SU-DHL-6 (cell line): Measurements from ENCODE around the gene UTP15.

Experiments
- H2AFZ ChIP-seq: fragments of 200-600 bp; sonication (generic); 2 replicates; pipeline ENCODE4 v1.6.1; 2014; ENCODE audit warnings: low read depth, mild to moderate bottlenecking, moderate library complexity, mixed read lengths, antibody characterized with exemption, low read length; ENCODE audit not compliant: severe bottlenecking
- H3F3A ChIP-seq: fragments of 200-600 bp; shearing (Covaris generic); 2 replicates; pipeline ENCODE4 v1.6.0; 2016; ENCODE audit warnings: antibody characterized with exemption, mild to moderate bottlenecking; ENCODE audit not compliant: insufficient read depth
- H3K27ac ChIP-seq: fragments of 200-600 bp; sonication (generic); 2 replicates; pipeline ENCODE4 v1.5.1; 2016; ENCODE audit warnings: low read depth, mild to moderate bottlenecking, low read length, moderate library complexity, mixed read lengths
- H3K27me3 ChIP-seq: fragments of 200-600 bp; sonication (generic), shearing (Covaris generic); 2 replicates; pipeline ENCODE4 v1.6.0; 2014; ENCODE audit warnings: mild to moderate bottlenecking, low read length
- H3K36me3 ChIP-seq: fragments of 200-600 bp; sonication (generic); 2 replicates; pipeline ENCODE4 v1.6.1; 2014; ENCODE audit warnings: mild to moderate bottlenecking, low read length, mixed read lengths
- H3K4me2 ChIP-seq: fragments of 300-600, 200-600 bp; shearing (Covaris generic), sonication (generic); 2 replicates; pipeline ENCODE4 v1.6.0; 2014; ENCODE audit warnings: low read length, low read depth, mild to moderate bottlenecking; ENCODE audit not compliant: poor library complexity, severe bottlenecking
- H3K4me3 ChIP-seq: fragments of 200-600 bp; sonication (generic); 2 replicates; pipeline ENCODE4 v1.5.1; 2014; ENCODE audit warnings: antibody characterized with exemption, low read length, mild to moderate bottlenecking, mixed read lengths; ENCODE audit not compliant: insufficient read depth, poor library complexity, severe bottlenecking
- H3K79me2 ChIP-seq: fragments of 200-600 bp; sonication (generic); 2 replicates; pipeline ENCODE4 v1.6.1; 2014; ENCODE audit warnings: mild to moderate bottlenecking, low read length, moderate library complexity; ENCODE audit not compliant: insufficient read depth
- H3K9ac ChIP-seq: fragments of 200-600 bp; sonication (generic); 2 replicates; pipeline ENCODE4 v1.7.0; 2014; ENCODE audit warnings: mild to moderate bottlenecking, low read length
- H3K9me2 ChIP-seq: fragments of 200-600 bp; sonication (generic); replicated peaks from 2 replicates; pipeline ENCODE4 v1.6.1; 2014; ENCODE audit warnings: low read length; ENCODE audit not compliant: insufficient read depth
- H3K9me3 ChIP-seq: fragments of 200-600 bp; sonication (generic); 2 replicates; pipeline ENCODE4 v1.6.1; 2014; ENCODE audit warnings: low read length, mixed read lengths; ENCODE audit not compliant: insufficient read depth
- H4K20me1 ChIP-seq: fragments of 200-600 bp; sonication (generic); 2 replicates; pipeline ENCODE4 v1.6.1; 2014; ENCODE audit warnings: low read depth, mild to moderate bottlenecking, antibody characterized with exemption, low read length, moderate library complexity, mixed read lengths
- EZH2phosphoT487 ChIP-seq: fragments of 200-600 bp; sonication (generic), shearing (Covaris generic); conservative IDR thresholded peaks from 2 replicates; pipeline ENCODE4 v1.6.1; 2018; ENCODE audit warnings: mild to moderate bottlenecking, antibody characterized with exemption, low read length, moderate library complexity, mixed read lengths
- TF ChIP-seq, protein P1 (sequence below): fragments of 200-600 bp; sonication (generic); IDR thresholded peaks from one replicate; pipeline ENCODE4 v1.5.1; 2017; ENCODE audit warnings: antibody characterized with exemption, mild to moderate bottlenecking, low read length, moderate library complexity; ENCODE audit not compliant: insufficient read depth, poor library complexity, severe bottlenecking

UTP15 gene

DNA sequence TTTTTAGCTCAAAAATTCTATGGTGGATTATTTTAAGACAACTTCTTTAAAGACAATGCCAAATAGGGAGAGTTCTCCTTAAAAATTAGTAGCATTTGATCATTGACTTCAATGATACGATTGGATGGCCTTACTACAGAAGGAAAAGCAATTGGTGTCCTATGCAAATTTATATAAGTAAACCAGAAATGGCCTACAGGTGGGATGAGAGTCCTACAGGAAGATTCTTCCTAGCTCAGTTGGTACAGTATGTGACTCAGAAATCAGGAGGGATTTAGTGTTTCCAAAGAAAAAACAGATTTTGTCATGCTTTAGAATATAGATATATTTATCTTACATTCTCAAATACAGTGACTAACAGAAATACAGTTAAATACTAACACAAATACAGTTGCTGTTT, 6.6 kb upstream of the UTP15 start:
- Histone ChIP-seq H3K4me3 (no peak overlapping the region), H3K27me3 (no peaks in the 10 kb centered on the region), H3K4me2 (no peak overlapping the region), H3K27ac (no peak overlapping the region), H3F3A (no peaks in the 10 kb centered on the region), H3K36me3 (no peaks in the 10 kb centered on the region; the same call in 1 of the 2 replicates), H3K79me2 (peaks cover 5% of the 10 kb centered on the region; the same call in 1 of the 2 replicates), H2AFZ (no peak overlapping the region), H3K9ac (no peak overlapping the region), H3K9me3 (no peaks in the 10 kb centered on the region), H3K9me2 (no peaks in the 10 kb centered on the region), H4K20me1 (no peaks in the 10 kb centered on the region)
- TF ChIP-seq EZH2phosphoT487: no peak
- TF ChIP-seq, protein P1, sequence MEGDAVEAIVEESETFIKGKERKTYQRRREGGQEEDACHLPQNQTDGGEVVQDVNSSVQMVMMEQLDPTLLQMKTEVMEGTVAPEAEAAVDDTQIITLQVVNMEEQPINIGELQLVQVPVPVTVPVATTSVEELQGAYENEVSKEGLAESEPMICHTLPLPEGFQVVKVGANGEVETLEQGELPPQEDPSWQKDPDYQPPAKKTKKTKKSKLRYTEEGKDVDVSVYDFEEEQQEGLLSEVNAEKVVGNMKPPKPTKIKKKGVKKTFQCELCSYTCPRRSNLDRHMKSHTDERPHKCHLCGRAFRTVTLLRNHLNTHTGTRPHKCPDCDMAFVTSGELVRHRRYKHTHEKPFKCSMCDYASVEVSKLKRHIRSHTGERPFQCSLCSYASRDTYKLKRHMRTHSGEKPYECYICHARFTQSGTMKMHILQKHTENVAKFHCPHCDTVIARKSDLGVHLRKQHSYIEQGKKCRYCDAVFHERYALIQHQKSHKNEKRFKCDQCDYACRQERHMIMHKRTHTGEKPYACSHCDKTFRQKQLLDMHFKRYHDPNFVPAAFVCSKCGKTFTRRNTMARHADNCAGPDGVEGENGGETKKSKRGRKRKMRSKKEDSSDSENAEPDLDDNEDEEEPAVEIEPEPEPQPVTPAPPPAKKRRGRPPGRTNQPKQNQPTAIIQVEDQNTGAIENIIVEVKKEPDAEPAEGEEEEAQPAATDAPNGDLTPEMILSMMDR: no peak

DNA sequence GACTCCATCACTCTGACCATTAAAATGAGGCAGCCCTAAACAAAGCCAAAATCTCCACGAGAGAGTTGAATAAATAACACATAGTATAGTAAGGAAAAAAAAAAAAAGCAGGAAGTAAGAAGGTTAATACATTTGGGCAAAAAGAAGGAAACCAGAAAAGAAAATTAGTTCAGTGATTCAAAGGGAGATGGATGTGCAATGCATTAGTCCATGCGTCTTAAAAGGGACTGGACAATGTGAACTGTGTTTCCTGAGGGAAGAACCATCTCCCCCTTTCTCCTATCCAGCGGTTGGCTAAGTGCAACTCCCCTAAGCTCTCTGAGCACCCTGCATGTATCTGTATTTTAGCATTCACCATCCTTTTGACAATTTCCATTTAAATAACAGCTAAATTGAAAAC, 1.5 kb upstream of the UTP15 start:
- Histone ChIP-seq H3K36me3 (peaks cover 7% of the 10 kb centered on the region; the same call in 1 of the 2 replicates), H3K79me2 (peaks cover 50% of the 10 kb centered on the region), H3K27me3 (no peaks in the 10 kb centered on the region), H3K4me2 (peak overlapping the region; percentile 96), H3K9me3 (no peaks in the 10 kb centered on the region), H3K4me3 (peak overlapping the region; percentile 91), H2AFZ (no peak overlapping the region), H3F3A (no peaks in the 10 kb centered on the region), H4K20me1 (no peaks in the 10 kb centered on the region), H3K9ac (peak overlapping the region; percentile 79), H3K9me2 (no peaks in the 10 kb centered on the region), H3K27ac (no peak overlapping the region)
- TF ChIP-seq EZH2phosphoT487: no peak
- TF ChIP-seq, protein P1: no peak

DNA sequence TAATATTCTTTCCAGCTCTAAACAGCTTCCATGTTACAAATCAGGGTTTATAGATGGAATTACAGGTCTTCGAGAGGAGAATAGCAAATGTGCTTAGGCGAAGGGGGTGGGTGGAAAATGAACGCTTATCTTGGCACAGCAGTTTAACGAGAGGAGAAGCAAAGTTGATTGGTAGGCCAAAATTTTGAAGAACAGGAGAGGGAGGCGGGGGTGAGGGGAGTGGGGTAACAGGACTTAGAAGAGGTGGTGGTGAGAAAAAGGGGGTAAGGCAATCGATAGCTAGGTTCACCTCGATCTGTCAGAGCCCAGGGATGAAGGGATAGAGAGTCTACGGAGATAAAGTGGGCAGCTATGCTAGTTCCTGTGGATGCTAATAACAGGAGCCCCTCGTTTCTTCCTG, 868 bp upstream of the UTP15 start:
- Histone ChIP-seq H3K9ac (peak overlapping the region; percentile 79), H3K4me3 (peak overlapping the region; percentile 91), H3K79me2 (peaks cover 56% of the 10 kb centered on the region), H3K4me2 (peak overlapping the region; percentile 96), H3K27me3 (no peaks in the 10 kb centered on the region), H3K9me3 (no peaks in the 10 kb centered on the region), H4K20me1 (no peaks in the 10 kb centered on the region), H3K9me2 (no peaks in the 10 kb centered on the region), H2AFZ (peak overlapping the region; percentile 84), H3F3A (no peaks in the 10 kb centered on the region), H3K36me3 (peaks cover 7% of the 10 kb centered on the region; the same call in 1 of the 2 replicates), H3K27ac (peak overlapping the region; percentile 78)
- TF ChIP-seq, protein P1: no peak
- no peak for TF ChIP-seq EZH2phosphoT487
